ENCODE data around the gene TMPRSS13.

TMPRSS13 gene

DNA sequence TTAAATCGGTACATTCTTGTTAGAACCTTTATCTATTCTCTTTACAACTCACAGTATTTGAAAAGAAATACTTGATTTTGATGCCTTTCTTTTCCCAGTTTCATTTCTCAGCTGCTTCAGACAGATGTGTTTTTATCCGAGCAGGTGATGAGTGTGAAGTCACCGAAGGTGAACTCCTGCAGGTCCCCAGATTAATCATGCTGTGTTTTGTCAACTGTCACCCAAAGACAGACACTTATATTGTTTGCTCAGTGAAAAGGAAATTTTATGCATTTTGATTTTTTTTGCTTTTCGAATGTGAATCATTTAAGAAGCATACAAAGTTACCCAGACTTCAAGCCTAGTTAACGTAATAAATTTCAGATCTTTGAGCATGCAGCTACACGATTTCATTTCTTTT, 7.8 kb upstream of the TMPRSS13 start:
- H3K4me1 ChIP-seq (ENCODE audit: control insufficient read depth, insufficient read depth, low read length, poor library complexity, severe bottlenecking) = no peaks in the 10 kb centered on the region
- no peak overlapping the region for H3K4me3 ChIP-seq (ENCODE audit: extremely low read depth, insufficient read depth, low read length, poor library complexity, severe bottlenecking)
- H3K9me3 ChIP-seq (ENCODE audit: control insufficient read depth, low read length) = no peaks in the 10 kb centered on the region
- H3K36me3 ChIP-seq (ENCODE audit: control insufficient read depth, insufficient read depth, low read length) = no peaks in the 10 kb centered on the region
- WGBS, 2 experiments (ENCODE audit: insufficient coverage in 2 of 2) = 72 to 83% methylated on average over 2 of the region's 6 CpGs
- H3K27ac ChIP-seq (ENCODE audit: low read depth, low read length, severe bottlenecking) = no peak overlapping the region

DNA sequence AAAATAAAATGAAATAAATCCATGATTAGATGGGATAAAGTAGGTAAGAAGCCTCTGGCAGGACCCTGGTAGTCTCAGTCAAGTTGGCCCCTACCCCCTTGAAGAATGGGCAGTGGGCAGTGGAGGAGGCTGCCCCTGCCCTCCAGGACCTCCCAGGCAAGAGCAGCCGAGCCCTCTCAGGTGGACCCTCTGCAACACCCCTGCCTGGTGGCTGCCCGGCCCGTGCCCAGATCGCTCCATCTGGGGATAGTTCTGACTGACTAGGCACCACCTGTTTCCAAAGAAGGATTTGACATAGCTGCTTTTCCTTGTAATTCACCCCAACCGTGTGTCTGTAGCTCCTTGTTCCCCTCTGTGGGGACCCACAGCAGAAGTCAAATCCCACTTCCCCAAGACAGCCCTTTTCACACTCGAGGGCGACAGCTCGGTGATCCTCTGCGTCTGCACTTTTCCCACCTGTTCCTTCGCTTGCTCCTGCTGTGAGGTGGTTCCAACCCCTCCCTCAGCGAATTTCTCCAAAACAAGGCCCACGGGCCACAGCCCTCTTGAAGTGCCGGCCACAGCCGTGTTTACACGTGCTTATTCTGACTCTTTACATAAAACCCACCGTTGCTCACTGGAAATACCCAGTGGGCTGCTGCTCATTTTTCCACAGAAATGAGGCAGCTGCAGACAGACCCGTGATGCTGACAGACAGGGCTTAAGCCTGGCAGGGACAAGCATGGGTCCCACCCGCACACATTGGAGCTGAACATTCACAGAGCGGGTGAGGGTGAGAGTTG, 5.5 kb upstream of the TMPRSS13 start:
- Histone ChIP-seq H3K9me3 (ENCODE audit: control insufficient read depth, low read length) (no peaks in the 10 kb centered on the region), H3K36me3 (ENCODE audit: control insufficient read depth, insufficient read depth, low read length) (no peaks in the 10 kb centered on the region), H3K4me3 (ENCODE audit: extremely low read depth, insufficient read depth, low read length, poor library complexity, severe bottlenecking) (no peak overlapping the region), H3K27ac (ENCODE audit: low read depth, low read length, severe bottlenecking) (no peak overlapping the region), H3K4me1 (ENCODE audit: control insufficient read depth, insufficient read depth, low read length, poor library complexity, severe bottlenecking) (peaks cover 6% of the 10 kb centered on the region)
- WGBS, 2 experiments (ENCODE audit: insufficient coverage in 2 of 2) = 87 to 92% methylated on average over 16 to 19 of the region's 19 CpGs

GRCh38 chr11:117933930-117934329, 4.7 kb upstream of the TMPRSS13 start:
- WGBS, 2 experiments (ENCODE audit: insufficient coverage in 2 of 2) = 65 to 75% methylated on average over 4 of the region's 5 CpGs
- Histone ChIP-seq H3K27ac (ENCODE audit: low read depth, low read length, severe bottlenecking) (no peak overlapping the region), H3K4me1 (ENCODE audit: control insufficient read depth, insufficient read depth, low read length, poor library complexity, severe bottlenecking) (peaks cover 14% of the 10 kb centered on the region), H3K36me3 (ENCODE audit: control insufficient read depth, insufficient read depth, low read length) (no peaks in the 10 kb centered on the region), H3K4me3 (ENCODE audit: extremely low read depth, insufficient read depth, low read length, poor library complexity, severe bottlenecking) (no peak overlapping the region), H3K9me3 (ENCODE audit: control insufficient read depth, low read length) (no peaks in the 10 kb centered on the region)

- H3K4me3 ChIP-seq (ENCODE audit: extremely low read depth, insufficient read depth, low read length, poor library complexity, severe bottlenecking) = no peak overlapping the region
- H3K9me3 ChIP-seq (ENCODE audit: control insufficient read depth, low read length) = no peaks in the 10 kb centered on the region
- no peak overlapping the region for H3K27ac ChIP-seq (ENCODE audit: low read depth, low read length, severe bottlenecking)
- H3K36me3 ChIP-seq (ENCODE audit: control insufficient read depth, insufficient read depth, low read length) = no peaks in the 10 kb centered on the region
- H3K4me1 ChIP-seq (ENCODE audit: control insufficient read depth, insufficient read depth, low read length, poor library complexity, severe bottlenecking) = peaks cover 17% of the 10 kb centered on the region
- 67 to 75% methylated on average over 1 of the region's 4 CpGs for WGBS, 2 experiments (ENCODE audit: insufficient coverage in 2 of 2)
These were observed 4.3 kb upstream of the TMPRSS13 start for GRCh38 chr11:117933475-117933874.

- no peaks in the 10 kb centered on the region for H3K36me3 ChIP-seq (ENCODE audit: control insufficient read depth, insufficient read depth, low read length)
- H3K9me3 ChIP-seq (ENCODE audit: control insufficient read depth, low read length) = no peaks in the 10 kb centered on the region
- 67 to 69% methylated on average over 2 of the region's 3 CpGs for WGBS, 2 experiments (ENCODE audit: insufficient coverage in 2 of 2)
- no peak overlapping the region for H3K4me3 ChIP-seq (ENCODE audit: extremely low read depth, insufficient read depth, low read length, poor library complexity, severe bottlenecking)
- peaks cover 17% of the 10 kb centered on the region for H3K4me1 ChIP-seq (ENCODE audit: control insufficient read depth, insufficient read depth, low read length, poor library complexity, severe bottlenecking)
- no peak overlapping the region for H3K27ac ChIP-seq (ENCODE audit: low read depth, low read length, severe bottlenecking)
These were observed 3.7 kb upstream of the TMPRSS13 start for GRCh38 chr11:117932947-117933346.

DNA sequence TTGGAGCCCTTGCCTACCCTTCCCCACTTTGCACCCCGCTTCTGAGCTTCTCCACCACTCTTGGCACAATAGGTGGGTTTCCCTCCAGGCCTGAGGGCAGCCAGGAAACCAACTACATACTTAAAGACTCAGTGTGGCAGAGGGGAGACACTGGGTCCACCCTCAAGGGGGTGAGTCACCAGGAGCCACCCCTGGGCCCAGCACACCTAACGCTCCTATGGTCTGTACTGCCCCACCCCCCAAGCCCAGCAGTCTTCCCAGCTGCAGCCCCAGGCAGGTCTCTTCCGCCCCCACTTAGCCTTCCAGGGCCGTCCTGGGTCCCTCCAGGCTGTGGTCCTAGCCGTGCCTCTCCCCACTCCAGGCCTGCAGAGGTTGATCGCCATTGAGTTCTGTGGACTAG, 3.2 kb upstream of the TMPRSS13 start:
- Histone ChIP-seq H3K9me3 (ENCODE audit: control insufficient read depth, low read length) (no peaks in the 10 kb centered on the region), H3K27ac (ENCODE audit: low read depth, low read length, severe bottlenecking) (no peak overlapping the region), H3K4me3 (ENCODE audit: extremely low read depth, insufficient read depth, low read length, poor library complexity, severe bottlenecking) (no peak overlapping the region), H3K4me1 (ENCODE audit: control insufficient read depth, insufficient read depth, low read length, poor library complexity, severe bottlenecking) (peaks cover 17% of the 10 kb centered on the region), H3K36me3 (ENCODE audit: control insufficient read depth, insufficient read depth, low read length) (no peaks in the 10 kb centered on the region)
- 86 to 92% methylated on average over 2 to 5 of the region's 6 CpGs for WGBS, 2 experiments (ENCODE audit: insufficient coverage in 2 of 2)

- H3K9me3 ChIP-seq (ENCODE audit: control insufficient read depth, low read length) = no peaks in the 10 kb centered on the region
- H3K4me1 ChIP-seq (ENCODE audit: control insufficient read depth, insufficient read depth, low read length, poor library complexity, severe bottlenecking) = peaks cover 17% of the 10 kb centered on the region
- no peak overlapping the region for H3K4me3 ChIP-seq (ENCODE audit: extremely low read depth, insufficient read depth, low read length, poor library complexity, severe bottlenecking)
- H3K36me3 ChIP-seq (ENCODE audit: control insufficient read depth, insufficient read depth, low read length) = no peaks in the 10 kb centered on the region
- WGBS, 2 experiments (ENCODE audit: insufficient coverage in 2 of 2) = 86 to 100% methylated on average over 1 of the region's 2 CpGs
- no peak overlapping the region for H3K27ac ChIP-seq (ENCODE audit: low read depth, low read length, severe bottlenecking)
These were observed 2.8 kb upstream of the TMPRSS13 start for GRCh38 chr11:117931971-117932370.

DNA sequence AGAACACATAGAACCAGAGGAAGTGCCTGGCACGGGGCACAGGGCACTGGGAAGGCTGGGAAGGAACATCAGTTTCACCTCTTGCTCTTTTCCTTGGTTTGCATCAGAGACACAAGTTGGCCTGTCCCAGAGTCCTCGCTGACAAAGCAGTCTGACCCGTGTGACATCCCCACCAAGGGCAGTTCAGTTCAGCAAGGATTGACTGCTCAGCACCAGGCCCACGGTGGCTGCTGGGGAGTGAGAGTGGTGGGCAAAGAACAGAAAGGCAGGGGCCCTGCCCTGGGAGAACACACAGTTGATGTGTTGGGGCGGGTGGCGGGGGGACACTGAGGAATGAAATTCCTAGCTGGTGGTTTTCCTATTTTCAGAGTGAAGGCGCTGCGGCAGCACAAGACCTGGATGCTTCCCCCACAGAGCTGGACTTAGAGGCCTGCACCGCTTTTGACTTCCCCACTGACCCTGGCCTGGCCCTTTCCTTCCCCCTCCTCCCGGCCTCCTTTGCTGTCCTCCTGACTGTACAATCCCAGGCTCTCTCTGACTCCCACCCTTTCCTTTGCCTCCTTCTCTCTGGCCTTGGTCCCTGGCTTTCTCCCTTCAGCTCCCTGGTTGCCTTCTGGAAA, 2.2 kb upstream of the TMPRSS13 start:
- WGBS, 2 experiments (ENCODE audit: insufficient coverage in 2 of 2) = 95 to 96% methylated on average over 8 to 10 of the region's 10 CpGs
- Histone ChIP-seq H3K4me3 (ENCODE audit: extremely low read depth, insufficient read depth, low read length, poor library complexity, severe bottlenecking) (no peak overlapping the region), H3K27ac (ENCODE audit: low read depth, low read length, severe bottlenecking) (no peak overlapping the region), H3K36me3 (ENCODE audit: control insufficient read depth, insufficient read depth, low read length) (no peaks in the 10 kb centered on the region), H3K9me3 (ENCODE audit: control insufficient read depth, low read length) (no peaks in the 10 kb centered on the region), H3K4me1 (ENCODE audit: control insufficient read depth, insufficient read depth, low read length, poor library complexity, severe bottlenecking) (peaks cover 17% of the 10 kb centered on the region)

- peaks cover 17% of the 10 kb centered on the region for H3K4me1 ChIP-seq (ENCODE audit: control insufficient read depth, insufficient read depth, low read length, poor library complexity, severe bottlenecking)
- H3K36me3 ChIP-seq (ENCODE audit: control insufficient read depth, insufficient read depth, low read length) = no peaks in the 10 kb centered on the region
- WGBS, 2 experiments (ENCODE audit: insufficient coverage in 2 of 2) = 90 to 95% methylated on average over 6 of the region's 9 CpGs
- no peak overlapping the region for H3K4me3 ChIP-seq (ENCODE audit: extremely low read depth, insufficient read depth, low read length, poor library complexity, severe bottlenecking)
- no peak overlapping the region for H3K27ac ChIP-seq (ENCODE audit: low read depth, low read length, severe bottlenecking)
- no peaks in the 10 kb centered on the region for H3K9me3 ChIP-seq (ENCODE audit: control insufficient read depth, low read length)
These were observed 1.6 kb upstream of the TMPRSS13 start for GRCh38 chr11:117930668-117931330.

- Histone ChIP-seq H3K9me3 (ENCODE audit: control insufficient read depth, low read length) (no peaks in the 10 kb centered on the region), H3K4me3 (ENCODE audit: extremely low read depth, insufficient read depth, low read length, poor library complexity, severe bottlenecking) (no peak overlapping the region), H3K36me3 (ENCODE audit: control insufficient read depth, insufficient read depth, low read length) (no peaks in the 10 kb centered on the region), H3K27ac (ENCODE audit: low read depth, low read length, severe bottlenecking) (no peak overlapping the region), H3K4me1 (ENCODE audit: control insufficient read depth, insufficient read depth, low read length, poor library complexity, severe bottlenecking) (peaks cover 17% of the 10 kb centered on the region)
- WGBS, 2 experiments (ENCODE audit: insufficient coverage in 2 of 2) = 83% methylated on average over 4 of the region's 7 CpGs
These were observed 841 bp upstream of the TMPRSS13 start for GRCh38 chr11:117929916-117930570.

All from mesodermal cell (in vitro differentiated cells).